ENCODE measurements around the gene MYOM3. TPM values are rescaled to one million over a fixed set of nuclear protein-coding genes. Genes with fewer than 3 reads are reported as not detected.

The MYOM3 gene
- total RNA-seq, 1 experiment from 2014 or later: 7.9 TPM

DNA sequence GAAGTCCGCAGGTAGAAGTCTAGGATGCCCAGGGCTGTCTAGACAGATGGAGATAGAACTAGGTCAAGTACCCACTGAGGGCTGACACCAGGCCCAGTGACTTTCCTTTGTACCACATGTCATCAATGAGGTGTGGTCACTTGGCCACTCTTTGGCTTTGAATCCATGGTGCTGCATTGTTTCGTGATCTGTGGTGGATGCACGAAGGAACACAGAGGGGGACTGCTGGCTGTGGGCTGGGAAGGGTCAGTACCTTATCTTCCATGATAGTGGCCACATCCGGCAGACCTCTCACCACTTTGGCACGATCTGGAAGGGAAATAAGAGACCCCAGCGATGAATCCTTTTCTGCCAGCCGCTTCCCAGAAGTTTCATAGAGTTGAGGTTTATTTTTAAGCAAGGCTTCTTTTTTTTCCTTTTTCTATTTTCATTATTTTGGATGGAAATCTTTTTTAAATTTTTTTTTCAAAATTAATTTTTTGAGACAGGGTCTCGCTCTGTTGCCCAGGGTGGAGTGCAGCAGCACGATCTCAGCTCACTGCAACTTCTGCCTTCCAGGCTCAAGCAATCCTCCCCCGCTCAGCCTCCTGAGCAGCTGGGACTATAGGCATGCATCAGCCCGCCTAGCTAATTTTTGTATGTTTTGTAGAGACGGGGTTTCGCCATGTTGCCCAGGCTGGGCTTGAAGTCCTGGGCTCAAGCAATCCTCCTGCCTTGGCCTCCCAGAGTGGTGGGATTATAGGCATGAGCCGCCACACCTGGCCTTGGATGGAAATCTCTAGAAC lies 53.1 kb downstream of the MYOM3 start:
- Histone ChIP-seq H3K4me2 (ENCODE audit: low read length) (no peak overlapping the region), H3K27ac (ENCODE audit: low read depth, low read length) (no peak overlapping the region), H4K20me1 (ENCODE audit: insufficient read depth) (no peaks in the 10 kb centered on the region), H3K4me3 (replicated peaks in 1 of 2; ENCODE audit: low read depth in 1 of 2, low read length in 2 of 2) (no peak overlapping the region), H3K9ac (ENCODE audit: low read length) (no peak overlapping the region), H3K36me3 (ENCODE audit: control insufficient read depth in 1 of 2, insufficient read depth in 2 of 2, low read length in 2 of 2) (no peaks in the 10 kb centered on the region), H3K27me3 (ENCODE audit: insufficient read depth, low read length) (no peaks in the 10 kb centered on the region), H2AFZ (ENCODE audit: low read depth, low read length, poor library complexity, severe bottlenecking) (no peak overlapping the region), H3K9me3 (ENCODE audit: control insufficient read depth in 1 of 2, insufficient read depth in 1 of 2, low read depth in 1 of 2, low read length in 2 of 2) (no peaks in the 10 kb centered on the region), H3K79me2 (ENCODE audit: insufficient read depth, low read length) (no peaks in the 10 kb centered on the region), H3K4me1 (ENCODE audit: control insufficient read depth in 1 of 2, insufficient read depth in 2 of 2, low read length in 2 of 2) (no peaks in the 10 kb centered on the region), H3K9me2 (ENCODE audit: insufficient read depth) (no peaks in the 10 kb centered on the region)
- POLR2A ChIA-PET: no interaction called here
- ATAC-seq (no peak), DNase-seq (ENCODE audit: low read depth, low spot score) (no peak)
- no peak for TF ChIP-seq JUND (IDR thresholded peaks at IDR 0.05)
- RAD21 ChIA-PET (ENCODE audit: low non-redundant PET in 1 of 2, low total read pairs in 2 of 2, uncharacterized antibody in 2 of 2, unreplicated experiment in 2 of 2): no interaction called here
- intact Hi-C loops (cut with micrococcal nuclease): no loop called here
- BruUV-seq (replicated peaks): no TSS peak
- CTCF ChIA-PET: no interaction called here

DNA sequence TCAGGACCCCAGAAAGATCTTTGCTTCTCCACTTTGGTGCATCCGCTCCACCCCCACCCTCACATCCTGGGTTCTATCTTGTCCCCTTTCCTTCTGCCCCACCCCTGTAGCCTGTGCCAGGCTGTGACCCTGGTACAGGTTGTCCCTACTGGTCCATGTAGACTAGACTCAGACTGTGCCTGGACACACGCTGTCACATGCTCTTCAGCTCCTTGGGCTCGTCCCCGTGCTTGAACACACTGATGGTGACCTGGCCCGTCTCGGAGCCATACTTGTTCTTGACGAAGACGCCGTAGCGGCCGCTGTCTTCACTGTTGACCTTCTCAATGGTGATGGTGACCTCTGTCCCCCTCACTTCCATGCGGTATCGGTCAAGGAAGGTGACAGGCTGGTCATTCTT lies 54.8 kb downstream of the MYOM3 start:
- ChIA-PET POLR2A (no interaction called here), CTCF (no interaction called here)

More for the DNA sequence above, 54.8 kb downstream of the MYOM3 start:
- Histone ChIP-seq H3K4me2 (ENCODE audit: low read length) (no peak overlapping the region), H3K9me3 (ENCODE audit: control insufficient read depth in 1 of 2, insufficient read depth in 1 of 2, low read depth in 1 of 2, low read length in 2 of 2) (no peaks in the 10 kb centered on the region), H3K4me1 (ENCODE audit: control insufficient read depth in 1 of 2, insufficient read depth in 2 of 2, low read length in 2 of 2) (no peaks in the 10 kb centered on the region), H2AFZ (ENCODE audit: low read depth, low read length, poor library complexity, severe bottlenecking) (no peak overlapping the region), H3K9me2 (ENCODE audit: insufficient read depth) (no peaks in the 10 kb centered on the region), H3K4me3 (replicated peaks in 1 of 2; ENCODE audit: low read depth in 1 of 2, low read length in 2 of 2) (no peak overlapping the region), H4K20me1 (ENCODE audit: insufficient read depth) (no peaks in the 10 kb centered on the region), H3K27me3 (ENCODE audit: insufficient read depth, low read length) (no peaks in the 10 kb centered on the region), H3K9ac (ENCODE audit: low read length) (no peak overlapping the region), H3K27ac (ENCODE audit: low read depth, low read length) (no peak overlapping the region), H3K79me2 (ENCODE audit: insufficient read depth, low read length) (no peaks in the 10 kb centered on the region), H3K36me3 (ENCODE audit: control insufficient read depth in 1 of 2, insufficient read depth in 2 of 2, low read length in 2 of 2) (no peaks in the 10 kb centered on the region)
- TF ChIP-seq, protein P1, sequence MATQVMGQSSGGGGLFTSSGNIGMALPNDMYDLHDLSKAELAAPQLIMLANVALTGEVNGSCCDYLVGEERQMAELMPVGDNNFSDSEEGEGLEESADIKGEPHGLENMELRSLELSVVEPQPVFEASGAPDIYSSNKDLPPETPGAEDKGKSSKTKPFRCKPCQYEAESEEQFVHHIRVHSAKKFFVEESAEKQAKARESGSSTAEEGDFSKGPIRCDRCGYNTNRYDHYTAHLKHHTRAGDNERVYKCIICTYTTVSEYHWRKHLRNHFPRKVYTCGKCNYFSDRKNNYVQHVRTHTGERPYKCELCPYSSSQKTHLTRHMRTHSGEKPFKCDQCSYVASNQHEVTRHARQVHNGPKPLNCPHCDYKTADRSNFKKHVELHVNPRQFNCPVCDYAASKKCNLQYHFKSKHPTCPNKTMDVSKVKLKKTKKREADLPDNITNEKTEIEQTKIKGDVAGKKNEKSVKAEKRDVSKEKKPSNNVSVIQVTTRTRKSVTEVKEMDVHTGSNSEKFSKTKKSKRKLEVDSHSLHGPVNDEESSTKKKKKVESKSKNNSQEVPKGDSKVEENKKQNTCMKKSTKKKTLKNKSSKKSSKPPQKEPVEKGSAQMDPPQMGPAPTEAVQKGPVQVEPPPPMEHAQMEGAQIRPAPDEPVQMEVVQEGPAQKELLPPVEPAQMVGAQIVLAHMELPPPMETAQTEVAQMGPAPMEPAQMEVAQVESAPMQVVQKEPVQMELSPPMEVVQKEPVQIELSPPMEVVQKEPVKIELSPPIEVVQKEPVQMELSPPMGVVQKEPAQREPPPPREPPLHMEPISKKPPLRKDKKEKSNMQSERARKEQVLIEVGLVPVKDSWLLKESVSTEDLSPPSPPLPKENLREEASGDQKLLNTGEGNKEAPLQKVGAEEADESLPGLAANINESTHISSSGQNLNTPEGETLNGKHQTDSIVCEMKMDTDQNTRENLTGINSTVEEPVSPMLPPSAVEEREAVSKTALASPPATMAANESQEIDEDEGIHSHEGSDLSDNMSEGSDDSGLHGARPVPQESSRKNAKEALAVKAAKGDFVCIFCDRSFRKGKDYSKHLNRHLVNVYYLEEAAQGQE (IDR thresholded peaks at IDR 0.05; ENCODE audit: low read depth): no peak
- no peak for TF ChIP-seq SIN3A (IDR thresholded peaks at IDR 0.05; ENCODE audit: low read depth)
- TF ChIP-seq JUND (IDR thresholded peaks at IDR 0.05): no peak
- TF ChIP-seq, protein P2, sequence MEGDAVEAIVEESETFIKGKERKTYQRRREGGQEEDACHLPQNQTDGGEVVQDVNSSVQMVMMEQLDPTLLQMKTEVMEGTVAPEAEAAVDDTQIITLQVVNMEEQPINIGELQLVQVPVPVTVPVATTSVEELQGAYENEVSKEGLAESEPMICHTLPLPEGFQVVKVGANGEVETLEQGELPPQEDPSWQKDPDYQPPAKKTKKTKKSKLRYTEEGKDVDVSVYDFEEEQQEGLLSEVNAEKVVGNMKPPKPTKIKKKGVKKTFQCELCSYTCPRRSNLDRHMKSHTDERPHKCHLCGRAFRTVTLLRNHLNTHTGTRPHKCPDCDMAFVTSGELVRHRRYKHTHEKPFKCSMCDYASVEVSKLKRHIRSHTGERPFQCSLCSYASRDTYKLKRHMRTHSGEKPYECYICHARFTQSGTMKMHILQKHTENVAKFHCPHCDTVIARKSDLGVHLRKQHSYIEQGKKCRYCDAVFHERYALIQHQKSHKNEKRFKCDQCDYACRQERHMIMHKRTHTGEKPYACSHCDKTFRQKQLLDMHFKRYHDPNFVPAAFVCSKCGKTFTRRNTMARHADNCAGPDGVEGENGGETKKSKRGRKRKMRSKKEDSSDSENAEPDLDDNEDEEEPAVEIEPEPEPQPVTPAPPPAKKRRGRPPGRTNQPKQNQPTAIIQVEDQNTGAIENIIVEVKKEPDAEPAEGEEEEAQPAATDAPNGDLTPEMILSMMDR (IDR thresholded peaks at IDR 0.05 in 2 of 3, conservative IDR thresholded peaks at IDR 0.05 in 1 of 3; ENCODE audit: borderline replicate concordance in 1 of 3, insufficient read depth in 1 of 3, low read depth in 2 of 3, low read length in 2 of 3): no peak
- no peak for TF ChIP-seq EZH2 (IDR thresholded peaks at IDR 0.05)
- TF ChIP-seq CEBPB (IDR thresholded peaks at IDR 0.05; ENCODE audit: low read depth): no peak
- TF ChIP-seq RAD21 (IDR thresholded peaks at IDR 0.05; ENCODE audit: low read depth): no peak
- TF ChIP-seq EZH2phosphoT487 (IDR thresholded peaks at IDR 0.05; ENCODE audit: borderline replicate concordance): no peak
- no peak for TF ChIP-seq POLR2AphosphoS5 (IDR thresholded peaks at IDR 0.05; ENCODE audit: low read depth, low read length)
- TF ChIP-seq, protein P3, sequence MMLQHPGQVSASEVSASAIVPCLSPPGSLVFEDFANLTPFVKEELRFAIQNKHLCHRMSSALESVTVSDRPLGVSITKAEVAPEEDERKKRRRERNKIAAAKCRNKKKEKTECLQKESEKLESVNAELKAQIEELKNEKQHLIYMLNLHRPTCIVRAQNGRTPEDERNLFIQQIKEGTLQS (IDR thresholded peaks at IDR 0.05): no peak
- TF ChIP-seq, protein P4, sequence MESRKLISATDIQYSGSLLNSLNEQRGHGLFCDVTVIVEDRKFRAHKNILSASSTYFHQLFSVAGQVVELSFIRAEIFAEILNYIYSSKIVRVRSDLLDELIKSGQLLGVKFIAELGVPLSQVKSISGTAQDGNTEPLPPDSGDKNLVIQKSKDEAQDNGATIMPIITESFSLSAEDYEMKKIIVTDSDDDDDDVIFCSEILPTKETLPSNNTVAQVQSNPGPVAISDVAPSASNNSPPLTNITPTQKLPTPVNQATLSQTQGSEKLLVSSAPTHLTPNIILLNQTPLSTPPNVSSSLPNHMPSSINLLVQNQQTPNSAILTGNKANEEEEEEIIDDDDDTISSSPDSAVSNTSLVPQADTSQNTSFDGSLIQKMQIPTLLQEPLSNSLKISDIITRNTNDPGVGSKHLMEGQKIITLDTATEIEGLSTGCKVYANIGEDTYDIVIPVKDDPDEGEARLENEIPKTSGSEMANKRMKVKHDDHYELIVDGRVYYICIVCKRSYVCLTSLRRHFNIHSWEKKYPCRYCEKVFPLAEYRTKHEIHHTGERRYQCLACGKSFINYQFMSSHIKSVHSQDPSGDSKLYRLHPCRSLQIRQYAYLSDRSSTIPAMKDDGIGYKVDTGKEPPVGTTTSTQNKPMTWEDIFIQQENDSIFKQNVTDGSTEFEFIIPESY (IDR thresholded peaks at IDR 0.05; ENCODE audit: extremely low read depth, insufficient replicate concordance, low read length): no peak
- ATAC-seq (no peak), DNase-seq (ENCODE audit: low read depth, low spot score) (no peak)
- intact Hi-C loops (cut with micrococcal nuclease): no loop called here
- RAD21 ChIA-PET (ENCODE audit: low non-redundant PET in 1 of 2, low total read pairs in 2 of 2, uncharacterized antibody in 2 of 2, unreplicated experiment in 2 of 2): no interaction called here
- no TSS peak for BruUV-seq (replicated peaks)
